ENCODE results near the gene C11orf21. TPM values are rescaled to one million over a fixed set of nuclear protein-coding genes. Genes with fewer than 3 reads are reported as not detected.

Gene C11orf21
- total and polyA plus RNA-seq, 9 of the 15 experiments (the other 6 are each of a cell fraction or from before 2014, with no cell fraction given) = 0.10 to 2.6 (median 2.0) TPM

DNA sequence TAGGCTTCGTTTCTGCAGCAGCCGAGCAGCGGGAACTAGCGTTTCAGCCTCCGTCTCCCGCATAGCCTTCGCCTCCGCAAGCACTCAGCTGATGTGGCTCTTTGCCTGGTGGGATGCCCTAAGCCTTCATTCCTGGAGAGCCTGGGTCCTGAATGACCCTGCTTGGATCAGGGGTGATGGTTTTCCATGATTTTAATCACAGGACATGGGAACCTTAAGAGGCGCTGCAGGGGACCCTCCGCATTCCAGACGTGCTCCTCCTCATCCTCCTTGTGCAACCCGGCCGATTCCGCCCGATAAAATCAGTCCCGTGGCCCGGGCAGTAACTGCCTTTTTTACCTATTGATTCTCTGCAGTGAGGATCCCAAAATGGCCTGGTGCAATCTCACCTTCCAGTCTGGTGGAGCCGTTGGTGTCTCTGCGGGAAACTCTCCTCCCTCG lies 8.2 kb downstream of the C11orf21 start:
- no TSS peak for BruUV-seq (replicated peaks)

More for the DNA sequence above, 8.2 kb downstream of the C11orf21 start:
- Histone ChIP-seq H3K4me3 (no peak overlapping the region), H3K27me3 (ENCODE audit: control insufficient read depth in 2 of 2, insufficient read depth in 2 of 2, low read length in 2 of 2) (peaks cover 0 to 32% of the 10 kb centered on the region in 2 experiments; a peak in 2 of 5 replicates), H2AFZ (ENCODE audit: low read depth, low read length) (peak overlapping the region; percentile 25; the same call in 1 of the 2 replicates), H3K9me1 (ENCODE audit: control insufficient read depth, insufficient read depth, low read length) (no peaks in the 10 kb centered on the region), H4K20me1 (replicated peaks; ENCODE audit: control insufficient read depth, insufficient read depth, low read length) (no peaks in the 10 kb centered on the region), H3K79me2 (ENCODE audit: control insufficient read depth, insufficient read depth, low read length) (no peaks in the 10 kb centered on the region), H3K4me1 (replicated peaks in 1 of 2; ENCODE audit: control insufficient read depth in 2 of 2, insufficient read depth in 2 of 2, low read length in 2 of 2) (peaks cover 7 to 30% of the 10 kb centered on the region in 2 experiments), H3K4me2 (ENCODE audit: insufficient read depth, low read length) (peak overlapping the region; percentile 41; the same call in 1 of the 2 replicates), H3K27ac (ENCODE audit: extremely low read depth, low read depth, low read length) (no peak overlapping the region), H3K36me3 (ENCODE audit: control insufficient read depth, insufficient read depth, low read length) (no peaks in the 10 kb centered on the region), H3K9me3 (replicated peaks; ENCODE audit: control insufficient read depth, insufficient read depth, low read depth, low read length) (no peaks in the 10 kb centered on the region), H3K9ac (ENCODE audit: insufficient read depth in 1 of 2, low read depth in 2 of 2, low read length in 2 of 2) (no peak overlapping the region)
- 18% methylated on average over 18 of the region's 20 CpGs for WGBS (ENCODE audit: insufficient coverage, low coverage, missing lambda C conversion rate)
- ATAC-seq = no peak; the same call in 2 of the 3 replicates
- in situ Hi-C loops (cut with MboI) (no loop called here), intact Hi-C loops (cut with micrococcal nuclease) (no loop called here)
- ChIA-PET CTCF (ENCODE audit: low intra/inter-chr PET ratio) (interaction anchor here (0.7 to 1.7 kb wide), 3 partner anchors 94 to 836 kb away, joined by 3 to 7 read pairs (median 6); no protein-coding TSS in a partner anchor), POLR2A (no interaction called here)
- no peak for FAIRE-seq
- DNase-seq (ENCODE audit: extremely low read depth in 1 of 4, low spot score in 3 of 4) = no peak
- TF ChIP-seq DMBX1 (CRISPR knock-in tag; IDR thresholded peaks at IDR 0.05; ENCODE audit: borderline replicate concordance) (no peak), KLF10 (CRISPR knock-in tag; IDR thresholded peaks at IDR 0.05) (no peak), ZNF263 (CRISPR knock-in tag; IDR thresholded peaks at IDR 0.05; ENCODE audit: borderline replicate concordance) (peak; percentile 48; the same call in 1 of the 2 replicates), CEBPB (tag; IDR thresholded peaks at IDR 0.05) (peak; percentile 22; the same call in 1 of the 2 replicates), FIP1L1 (IDR thresholded peaks at IDR 0.05; ENCODE audit: low read depth, low read length, poor library complexity, severe bottlenecking) (no peak), SMAD4 (CRISPR knock-in tag; conservative IDR thresholded peaks at IDR 0.05) (0 out of 2 replicates have a peak, but pooled peaks have one; percentile 18)
- TF ChIP-seq, protein P1, sequence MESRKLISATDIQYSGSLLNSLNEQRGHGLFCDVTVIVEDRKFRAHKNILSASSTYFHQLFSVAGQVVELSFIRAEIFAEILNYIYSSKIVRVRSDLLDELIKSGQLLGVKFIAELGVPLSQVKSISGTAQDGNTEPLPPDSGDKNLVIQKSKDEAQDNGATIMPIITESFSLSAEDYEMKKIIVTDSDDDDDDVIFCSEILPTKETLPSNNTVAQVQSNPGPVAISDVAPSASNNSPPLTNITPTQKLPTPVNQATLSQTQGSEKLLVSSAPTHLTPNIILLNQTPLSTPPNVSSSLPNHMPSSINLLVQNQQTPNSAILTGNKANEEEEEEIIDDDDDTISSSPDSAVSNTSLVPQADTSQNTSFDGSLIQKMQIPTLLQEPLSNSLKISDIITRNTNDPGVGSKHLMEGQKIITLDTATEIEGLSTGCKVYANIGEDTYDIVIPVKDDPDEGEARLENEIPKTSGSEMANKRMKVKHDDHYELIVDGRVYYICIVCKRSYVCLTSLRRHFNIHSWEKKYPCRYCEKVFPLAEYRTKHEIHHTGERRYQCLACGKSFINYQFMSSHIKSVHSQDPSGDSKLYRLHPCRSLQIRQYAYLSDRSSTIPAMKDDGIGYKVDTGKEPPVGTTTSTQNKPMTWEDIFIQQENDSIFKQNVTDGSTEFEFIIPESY (CRISPR knock-in tag; IDR thresholded peaks at IDR 0.05) = peak; percentile 46; the same call in 1 of the 2 replicates

Data from K562 (cell line).